ENCODE results near the gene AFG3L2.

AFG3L2 gene

GRCh38 chr18:12352188-12352587 lies 24.8 kb downstream of the AFG3L2 start:
- no peak for DNase-seq

- no peak for DNase-seq
These were observed 29.1 kb downstream of the AFG3L2 start for GRCh38 chr18:12347895-12348294.

- DNase-seq, result no peak
These were observed 30.8 kb downstream of the AFG3L2 start for GRCh38 chr18:12346240-12346565.

- no peak for DNase-seq
These were observed 31.4 kb downstream of the AFG3L2 start for GRCh38 chr18:12345491-12346239.

GRCh38 chr18:12342661-12343060 lies 34.4 kb downstream of the AFG3L2 start:
- DNase-seq, result no peak

GRCh38 chr18:12340945-12341660 lies 35.9 kb downstream of the AFG3L2 start:
- DNase-seq, result no peak

GRCh38 chr18:12338382-12338781 lies 38.6 kb downstream of the AFG3L2 start:
- DNase-seq, result no peak

GRCh38 chr18:12336887-12337286 lies 40.1 kb downstream of the AFG3L2 start:
- no peak for DNase-seq

GRCh38 chr18:12336171-12336613 lies 40.8 kb downstream of the AFG3L2 start:
- DNase-seq, result no peak

GRCh38 chr18:12335503-12335902 lies 41.5 kb downstream of the AFG3L2 start:
- no peak for DNase-seq

- DNase-seq, result no peak
These were observed 42.2 kb downstream of the AFG3L2 start for GRCh38 chr18:12334863-12335262.

- no peak for DNase-seq
These were observed 42.6 kb downstream of the AFG3L2 start for GRCh38 chr18:12334366-12334808.

GRCh38 chr18:12333506-12334290 lies 43.3 kb downstream of the AFG3L2 start:
- no peak for DNase-seq

- no peak for DNase-seq
These were observed 46.3 kb downstream of the AFG3L2 start for GRCh38 chr18:12330766-12331165.

- DNase-seq, result no peak
These were observed 47.8 kb downstream of the AFG3L2 start for GRCh38 chr18:12329125-12329698.

GRCh38 chr18:12328179-12328823 lies 48.7 kb downstream of the AFG3L2 start:
- DNase-seq, result no peak

- DNase-seq, result peak; percentile 78
These were observed 49.4 kb downstream of the AFG3L2 start for GRCh38 chr18:12327510-12328178.

GRCh38 chr18:12326711-12327460 lies 50.1 kb downstream of the AFG3L2 start:
- no peak for DNase-seq

- no peak for DNase-seq
These were observed 51.2 kb downstream of the AFG3L2 start for GRCh38 chr18:12325726-12326245.

GRCh38 chr18:12324991-12325725 lies 51.9 kb downstream of the AFG3L2 start:
- no peak for DNase-seq

Data from activated CD4-positive, CD25-positive, alpha-beta regulatory T cell treated with anti-CD3 and anti-CD28 coated beads, Interleukin-2, amount 50 U/mL, for 72 hours (primary cell).